NCI-H2227 treated with DMSO at 0.1 percent for 48 hours (cell line): ENCODE results near the gene AFG1L.
A peak's percentile ranks its signal among the peaks of the same experiment; 100 is the strongest.
"Not testable (repeated sequence)": the region's sequence is repeated elsewhere in the genome, so short reads cannot be mapped to it uniquely, and the experiment has no call there.

ENCODE experiments used
- DNase-seq: peaks from one replicate; lab custom pipeline; 2025; lab: John Stamatoyannopoulos, UW

The AFG1L gene

DNA sequence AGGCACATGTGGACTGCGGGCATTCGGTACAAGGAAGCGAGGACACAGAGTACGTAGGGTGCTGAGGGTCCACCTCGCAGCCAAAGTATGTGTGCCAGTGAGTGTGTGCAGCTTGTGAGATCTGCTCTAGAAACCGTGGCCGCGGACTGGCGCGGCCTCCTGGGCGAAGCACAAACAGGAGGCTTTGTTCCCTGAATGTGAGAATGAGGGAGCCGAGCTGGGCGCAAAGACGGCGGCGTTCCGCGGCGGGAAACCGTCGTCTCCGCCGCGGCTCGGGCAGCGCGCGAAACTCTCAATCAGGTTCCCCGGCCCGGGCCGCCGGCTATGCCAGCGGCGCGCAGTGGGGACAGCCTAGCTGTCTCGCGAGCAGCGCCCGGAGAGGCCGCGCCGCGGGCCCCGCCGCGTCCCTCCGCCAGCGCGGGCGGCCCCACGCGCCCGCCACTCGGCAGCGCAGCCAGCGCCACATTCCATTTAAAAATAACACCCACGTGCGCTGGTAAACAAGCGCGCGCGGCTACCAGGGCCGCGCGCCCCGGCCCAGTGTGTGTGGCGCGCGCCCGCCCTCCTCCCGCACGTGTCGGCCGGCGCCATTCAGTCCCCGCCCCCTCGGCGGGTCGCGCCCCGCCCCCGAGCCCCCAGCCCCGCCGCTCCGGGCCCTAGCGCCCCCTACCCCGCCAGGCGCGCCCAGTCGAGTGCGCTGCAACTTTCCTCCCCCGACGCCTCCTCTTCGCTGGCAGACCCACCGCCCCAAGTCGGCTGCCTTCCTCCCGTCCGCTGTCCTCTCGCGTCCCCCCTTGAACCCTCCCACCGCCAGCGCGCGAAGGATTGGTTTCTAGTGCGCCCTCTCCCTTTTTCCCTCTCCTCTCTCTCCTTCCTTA lies 262.9 kb downstream of the AFG1L start:
- DNase-seq: peak; percentile 82

GRCh38 chr6:108558372-108559096 lies 263.7 kb downstream of the AFG1L start:
- peak; percentile 93 for DNase-seq

GRCh38 chr6:108559097-108559883 lies 264.4 kb downstream of the AFG1L start:
- peak; percentile 27 for DNase-seq

DNA sequence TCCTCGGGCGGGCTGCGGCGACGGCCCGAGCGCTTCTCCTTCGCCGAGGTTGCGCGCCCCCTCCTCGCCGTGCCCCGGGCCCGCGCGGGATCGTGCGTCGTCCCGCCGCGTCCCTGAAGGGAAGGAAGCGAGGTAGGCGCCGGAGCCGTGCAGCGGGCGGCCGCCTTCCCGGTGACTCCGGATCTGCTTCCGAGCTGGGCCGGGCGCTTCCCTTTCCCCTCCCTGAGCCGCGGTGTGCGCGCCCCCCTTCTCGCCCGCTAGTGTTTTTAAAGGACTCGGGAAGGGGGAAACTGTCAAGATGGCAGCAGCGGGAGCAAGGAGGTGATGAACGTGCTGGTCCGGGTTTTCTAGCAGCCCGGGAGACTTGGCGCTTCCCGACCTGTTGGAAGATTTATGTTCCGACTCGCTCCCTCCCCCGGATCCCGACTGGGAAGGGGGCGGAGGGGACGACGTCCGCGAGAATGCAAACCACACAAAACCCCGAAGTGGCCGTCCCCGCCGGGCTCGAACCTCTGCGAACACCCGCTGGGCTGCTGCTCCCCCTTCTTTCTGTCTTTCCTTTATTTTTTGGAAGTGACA lies 265.1 kb downstream of the AFG1L start:
- peak; percentile 48 for DNase-seq

GRCh38 chr6:108560463-108561308 lies 265.8 kb downstream of the AFG1L start, which contains the start of gene FOXO3:
FOXO3 (plus strand) TSS chr6:108560917; CDS start chr6:108561209, 292 bp downstream.
- peak; percentile 70 for DNase-seq

- not testable (repeated sequence) for DNase-seq
These were observed 266.4 kb downstream of the AFG1L start for GRCh38 chr6:108561309-108561647.

DNA sequence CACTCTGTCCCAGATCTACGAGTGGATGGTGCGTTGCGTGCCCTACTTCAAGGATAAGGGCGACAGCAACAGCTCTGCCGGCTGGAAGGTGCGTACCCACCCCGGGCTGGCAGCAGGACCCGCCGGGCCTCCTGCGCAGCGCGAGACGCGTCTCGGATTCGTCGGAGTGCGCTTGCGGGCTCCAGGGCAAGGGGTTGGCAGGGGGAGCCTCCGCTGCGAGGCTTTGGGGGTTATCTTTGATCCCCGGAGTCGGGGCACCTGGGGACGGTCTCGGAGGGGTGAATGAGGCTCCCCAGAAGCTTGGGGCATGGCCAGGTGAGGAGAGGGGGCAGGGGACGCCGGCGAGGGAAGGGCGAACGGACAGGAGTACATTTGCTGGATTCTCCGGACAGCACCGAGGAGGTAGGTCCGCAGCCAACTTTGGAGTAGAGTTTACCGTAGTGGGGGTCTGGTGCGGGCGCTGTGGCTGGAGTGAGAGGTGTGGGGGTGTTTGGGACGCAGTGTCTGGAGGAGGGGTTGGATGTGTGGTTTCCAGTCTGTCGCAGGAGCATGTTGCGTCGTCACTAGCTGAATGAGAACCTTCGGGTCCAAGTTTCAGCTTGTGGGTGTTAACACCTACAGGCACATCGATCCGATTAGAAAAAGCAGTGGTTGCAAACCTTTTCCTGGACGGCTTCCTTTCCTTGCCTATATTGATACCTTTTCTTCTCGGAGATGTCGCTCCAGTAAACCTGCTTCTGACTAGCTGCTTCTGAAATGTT lies 267.1 kb downstream of the AFG1L start:
- DNase-seq: no peak

DNA sequence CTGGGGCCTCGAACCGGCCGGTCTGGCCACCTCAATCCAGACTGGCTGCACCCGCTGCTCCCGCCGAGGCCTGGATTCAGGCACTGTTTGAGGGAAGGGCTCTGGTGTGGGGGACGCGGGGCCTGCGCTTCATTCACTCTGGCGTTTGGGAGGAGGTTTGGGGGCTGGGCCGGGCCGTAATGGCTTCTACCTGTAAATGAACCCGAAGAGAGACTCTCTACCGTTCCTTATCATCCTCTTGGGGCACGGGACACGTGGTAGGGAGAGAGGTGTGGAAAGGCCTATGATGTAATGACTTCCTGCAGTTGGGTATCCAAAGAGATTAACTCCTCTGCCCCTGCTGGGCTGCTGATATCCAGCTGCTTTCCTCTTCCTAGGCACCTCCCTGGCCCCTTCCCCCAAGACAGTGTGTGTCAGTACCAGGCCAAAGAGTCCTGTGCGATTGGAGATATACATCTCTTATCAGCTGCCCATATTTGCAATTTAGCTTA lies 267.7 kb downstream of the AFG1L start:
- DNase-seq: no peak

- DNase-seq: no peak
These were observed 268.4 kb downstream of the AFG1L start for GRCh38 chr6:108563292-108563691.

- DNase-seq: no peak
These were observed 269.3 kb downstream of the AFG1L start for GRCh38 chr6:108564178-108564577.

GRCh38 chr6:108565091-108565766 lies 270.4 kb downstream of the AFG1L start:
- no peak for DNase-seq

DNA sequence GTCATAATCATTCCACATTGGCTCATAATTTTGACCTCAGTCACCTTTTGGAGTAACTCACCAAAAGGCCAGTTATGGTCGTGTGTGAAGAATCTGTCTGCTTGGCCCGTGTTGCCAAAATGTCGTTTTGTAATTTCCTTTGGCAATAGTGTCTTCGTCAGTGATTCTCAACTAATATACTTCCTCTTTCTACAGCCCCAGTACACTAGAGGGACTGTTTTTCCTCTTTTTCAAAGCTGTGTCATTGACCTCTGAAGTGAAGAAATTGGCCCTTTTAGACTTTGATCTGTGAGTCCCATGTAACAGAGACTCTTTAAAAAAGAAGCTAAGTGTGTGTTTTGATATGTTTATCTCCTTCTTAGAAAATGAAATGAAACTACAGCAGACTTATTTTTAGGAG lies 271.0 kb downstream of the AFG1L start:
- no peak for DNase-seq

- no peak for DNase-seq
These were observed 271.6 kb downstream of the AFG1L start for GRCh38 chr6:108566406-108566805.

GRCh38 chr6:108568101-108568500 lies 273.2 kb downstream of the AFG1L start:
- no peak for DNase-seq

DNA sequence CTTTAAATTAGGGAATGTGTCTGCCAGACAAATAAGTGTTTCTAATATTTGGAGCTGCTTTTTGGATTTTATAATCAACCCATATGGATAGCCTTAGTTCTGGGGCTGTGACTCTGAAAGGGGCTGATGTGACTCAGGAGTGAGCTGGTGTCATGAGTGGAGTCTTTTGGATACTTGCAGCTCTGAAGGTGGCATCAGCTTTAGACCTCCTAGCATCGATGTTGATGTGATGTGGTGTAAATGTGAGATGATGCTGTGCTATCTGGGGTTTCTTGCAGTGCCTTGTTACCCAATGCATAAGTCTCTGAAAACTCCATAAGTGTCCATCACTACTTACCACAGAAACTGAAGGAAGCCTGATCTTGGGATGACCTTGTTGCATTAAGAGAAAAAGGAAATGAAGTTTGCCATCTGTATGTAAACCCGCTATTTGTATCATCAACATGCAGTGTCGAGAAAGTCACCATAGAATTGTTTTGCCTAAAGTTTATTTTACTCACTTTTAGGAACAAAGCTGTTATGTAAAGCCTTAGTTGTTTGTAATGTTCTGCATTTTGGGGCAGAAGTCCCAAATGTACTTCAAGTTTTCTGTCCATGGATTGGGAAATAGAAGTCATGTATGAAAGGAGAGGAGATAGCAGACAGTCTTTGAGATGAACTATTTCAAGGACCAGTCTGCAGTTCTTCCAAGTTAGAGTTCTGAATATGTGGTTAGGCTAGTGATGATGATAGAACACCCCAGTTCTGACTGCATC lies 273.9 kb downstream of the AFG1L start:
- no peak for DNase-seq

- no peak for DNase-seq
These were observed 275.7 kb downstream of the AFG1L start for GRCh38 chr6:108570517-108570916.

DNA sequence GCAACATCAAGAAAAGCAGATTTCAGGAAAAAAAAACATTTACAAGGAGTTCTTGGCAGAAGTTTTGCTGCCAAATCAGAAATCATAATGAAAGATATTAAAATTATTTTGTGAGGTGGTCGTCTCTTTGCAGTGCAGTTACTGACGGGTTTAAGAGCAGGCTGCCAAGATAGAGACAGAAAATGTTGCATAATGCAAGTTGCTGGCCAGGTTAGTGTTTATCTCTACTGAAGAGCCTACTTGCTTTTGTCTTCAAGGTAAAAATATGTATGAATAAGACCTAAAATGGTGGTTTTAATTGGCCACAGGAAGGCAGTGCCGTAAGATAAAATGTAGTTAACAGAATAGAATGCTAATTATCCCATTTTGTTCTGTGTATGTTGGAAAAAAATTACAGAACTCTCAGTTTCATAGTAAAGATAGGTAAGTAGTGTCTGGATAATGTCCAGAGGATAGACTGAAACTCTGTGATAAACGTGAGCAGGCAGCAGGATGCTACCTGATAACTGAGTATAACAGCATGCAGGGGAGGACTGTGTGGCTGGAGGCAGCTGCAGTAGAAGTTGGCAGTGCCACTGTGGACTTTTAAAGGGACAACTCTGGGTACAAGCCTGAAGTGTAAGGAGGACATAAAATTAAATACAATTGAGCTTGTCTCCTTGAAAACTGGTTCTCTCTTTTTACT lies 279.7 kb downstream of the AFG1L start:
- no peak for DNase-seq
